Subcutaneous abdominal adipose tissue (tissue), 5 donors: ENCODE results near the gene S100A1.

Source experiments
- H3K27ac ChIP-seq: one replicate; pipeline ENCODE4 v1.7.0; 2013; ENCODE audit warnings: low read depth, mild to moderate bottlenecking, inconsistent platforms, low read length, moderate library complexity
- H3K27me3 ChIP-seq, 5 donors: one replicate each; pipeline ENCODE4 v1.7.0; 2013; ENCODE audit warnings: low read length in 5 of 5, inconsistent platforms in 1 of 5; ENCODE audit not compliant: control insufficient read depth in 5 of 5, insufficient read depth in 4 of 5
- H3K36me3 ChIP-seq, 5 donors: one replicate each; pipeline ENCODE4 v1.7.0; 2013; ENCODE audit warnings: low read length in 5 of 5; ENCODE audit not compliant: control insufficient read depth in 5 of 5, insufficient read depth in 5 of 5
- H3K4me1 ChIP-seq, 5 donors: one replicate each; pipeline ENCODE4 v1.7.0; 2013; ENCODE audit warnings: low read length in 5 of 5, mild to moderate bottlenecking in 3 of 5, moderate library complexity in 1 of 5; ENCODE audit not compliant: control insufficient read depth in 5 of 5, insufficient read depth in 5 of 5
- H3K4me3 ChIP-seq, 5 donors: one replicate each; pipeline ENCODE4 v1.7.0; 2013; ENCODE audit warnings: low read length in 5 of 5, low read depth in 1 of 5
- H3K9ac ChIP-seq, 5 donors: one replicate each; pipeline ENCODE4 v1.7.0; 2013; ENCODE audit warnings: low read length in 5 of 5, mild to moderate bottlenecking in 4 of 5, moderate library complexity in 3 of 5
- H3K9me3 ChIP-seq, 5 donors: one replicate each; pipeline ENCODE4 v1.7.0; 2013; ENCODE audit warnings: low read length in 5 of 5; ENCODE audit not compliant: control insufficient read depth in 5 of 5
- donor health status: healthy.
- donor health status: healthy.
- donor health status: healthy.
- donor health status: healthy.
- donor health status: healthy.

The S100A1 gene

GRCh38 chr1:153647346-153647714 lies 19.1 kb downstream of the S100A1 start:
- H3K36me3 ChIP-seq, result peaks cover 32 to 43% (median 34%) of the 10 kb centered on the region in 5 donors
- H3K4me3 ChIP-seq, result peak overlapping the region in 1 of 5 donors; percentile 13
- H3K27ac ChIP-seq, result peak overlapping the region; percentile 53
- H3K27me3 ChIP-seq, result no peaks in the 10 kb centered on the region
- H3K4me1 ChIP-seq, result peaks cover 3 to 61% (median 51%) of the 10 kb centered on the region in 5 donors
- H3K9me3 ChIP-seq, result no peaks in the 10 kb centered on the region
- H3K9ac ChIP-seq, result peak overlapping the region in 2 of 5 donors; percentile 10 to 23

DNA sequence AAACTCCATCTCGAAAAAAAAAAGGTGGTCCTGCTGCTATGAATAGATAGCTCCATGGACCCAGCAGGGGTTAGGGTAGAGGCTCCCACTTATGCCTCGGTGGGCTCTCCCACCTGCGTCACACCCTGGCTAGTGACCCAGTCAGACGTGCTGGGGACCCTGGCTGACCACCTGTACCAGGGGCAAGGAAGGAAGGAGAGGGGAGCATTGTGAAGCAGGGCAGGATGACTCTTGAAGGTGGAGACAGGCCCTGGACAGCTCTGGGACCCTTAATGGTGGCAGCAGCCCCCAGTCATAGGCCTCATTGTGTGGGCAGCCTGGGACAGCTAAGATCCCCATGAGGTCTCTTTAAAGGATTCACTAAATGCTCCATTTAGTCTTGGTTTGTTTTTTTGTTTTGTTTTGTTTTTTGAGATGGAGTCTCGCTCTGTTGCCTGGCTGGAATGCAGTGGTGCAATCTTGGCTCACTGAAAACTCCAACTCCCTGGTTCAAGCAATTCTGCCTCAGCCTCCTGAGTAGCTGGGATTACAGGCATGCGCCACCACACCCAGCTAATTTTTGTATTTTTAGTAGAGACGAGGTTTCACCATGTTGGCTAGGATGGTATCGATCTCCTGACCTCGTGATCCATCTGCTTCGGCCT lies 19.9 kb downstream of the S100A1 start:
- no peak overlapping the region for H3K4me3 ChIP-seq
- no peaks in the 10 kb centered on the region for H3K27me3 ChIP-seq
- no peak overlapping the region for H3K9ac ChIP-seq
- H3K27ac ChIP-seq, result no peak overlapping the region
- no peaks in the 10 kb centered on the region for H3K9me3 ChIP-seq
- peaks cover 3 to 65% (median 58%) of the 10 kb centered on the region in 5 donors for H3K4me1 ChIP-seq
- peaks cover 24 to 35% (median 26%) of the 10 kb centered on the region in 5 donors for H3K36me3 ChIP-seq

DNA sequence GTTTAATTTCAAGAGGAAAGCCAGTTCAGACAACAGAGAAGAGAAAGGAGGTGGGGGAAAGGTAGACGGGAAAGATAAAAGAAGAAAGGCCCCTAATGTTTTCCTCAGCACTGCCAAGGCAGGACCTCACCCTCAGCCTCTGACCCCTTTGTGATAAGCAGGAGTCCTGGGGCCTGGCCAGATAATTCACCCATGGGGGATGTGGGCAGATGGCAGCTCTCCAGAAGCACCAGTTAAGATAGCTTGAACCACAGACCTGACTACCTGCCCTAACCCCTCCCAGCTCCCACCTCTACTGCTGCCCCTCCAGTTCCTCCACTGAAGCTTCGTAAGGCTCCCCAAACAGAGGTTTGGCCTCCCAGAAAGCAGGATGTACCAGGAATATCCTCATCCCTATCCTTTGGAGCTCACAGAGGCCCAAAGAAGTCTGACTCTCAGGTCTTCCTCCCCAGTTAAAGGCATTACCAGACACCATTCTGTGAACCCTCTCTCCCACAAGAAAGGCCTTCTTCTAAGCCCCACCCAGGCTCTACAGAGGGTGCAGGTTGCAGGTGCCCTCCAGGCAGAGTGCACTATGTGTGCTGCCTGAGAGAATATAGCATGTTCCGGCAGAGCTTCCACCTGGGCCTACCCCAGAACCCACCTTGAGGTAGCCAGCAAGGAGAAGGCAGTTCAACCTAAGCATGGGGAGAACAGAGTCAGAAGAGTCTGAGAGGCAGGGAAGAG lies 21.1 kb downstream of the S100A1 start:
- Histone ChIP-seq H3K27ac (peak overlapping the region; percentile 60), H3K9me3 (no peaks in the 10 kb centered on the region), H3K36me3 (peaks cover 13 to 23% (median 18%) of the 10 kb centered on the region in 5 donors), H3K9ac (peak overlapping the region in 1 of 5 donors; percentile 16), H3K27me3 (no peaks in the 10 kb centered on the region), H3K4me3 (no peak overlapping the region), H3K4me1 (peaks cover 3 to 57% (median 51%) of the 10 kb centered on the region in 5 donors)

GRCh38 chr1:153649863-153650235 lies 21.6 kb downstream of the S100A1 start:
- H3K27ac ChIP-seq, result peak overlapping the region; percentile 60

DNA sequence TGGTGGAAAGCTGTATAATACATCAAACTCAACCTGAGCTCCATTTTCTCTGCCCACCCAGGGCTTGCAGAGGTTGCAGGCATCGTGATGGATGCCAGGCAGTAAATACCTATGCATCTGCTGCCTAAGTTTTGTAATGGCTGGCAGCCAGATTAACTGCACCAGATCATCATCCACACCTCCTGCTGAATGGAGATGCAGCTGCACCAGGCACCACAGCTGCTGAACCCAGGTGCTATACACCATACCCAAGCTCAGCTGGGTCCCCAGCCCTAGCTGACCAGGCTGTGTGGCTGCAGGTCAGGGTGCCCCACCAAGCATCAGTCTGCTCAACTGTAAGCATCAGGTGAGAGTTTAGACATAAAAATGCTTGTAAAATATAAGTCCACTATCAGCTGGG lies 23.5 kb downstream of the S100A1 start:
- Histone ChIP-seq H3K9ac (no peak overlapping the region), H3K36me3 (no peaks in the 10 kb centered on the region), H3K4me1 (peaks cover 3 to 46% (median 38%) of the 10 kb centered on the region in 5 donors), H3K27me3 (no peaks in the 10 kb centered on the region), H3K9me3 (no peaks in the 10 kb centered on the region), H3K4me3 (no peak overlapping the region), H3K27ac (no peak overlapping the region)

More at GRCh38 chr1:153649863-153650235, 21.6 kb downstream of the S100A1 start:
- Histone ChIP-seq H3K9ac (no peak overlapping the region), H3K4me3 (no peak overlapping the region), H3K4me1 (peaks cover 3 to 55% (median 50%) of the 10 kb centered on the region in 5 donors), H3K36me3 (peaks cover 10 to 18% (median 13%) of the 10 kb centered on the region in 5 donors), H3K27me3 (no peaks in the 10 kb centered on the region), H3K9me3 (no peaks in the 10 kb centered on the region)

- peak overlapping the region in 2 of 5 donors; percentile 62 to 68 for H3K9ac ChIP-seq
- no peaks in the 10 kb centered on the region for H3K9me3 ChIP-seq
- H3K27ac ChIP-seq, result peak overlapping the region; percentile 79
- no peaks in the 10 kb centered on the region for H3K36me3 ChIP-seq
- H3K4me1 ChIP-seq, result peaks cover 3 to 36% (median 26%) of the 10 kb centered on the region in 5 donors
- H3K4me3 ChIP-seq, result peak overlapping the region in 2 of 5 donors; percentile 29
- H3K27me3 ChIP-seq, result no peaks in the 10 kb centered on the region
These were observed 24.7 kb downstream of the S100A1 start for GRCh38 chr1:153652805-153653500.

GRCh38 chr1:153655333-153655732 lies 27.1 kb downstream of the S100A1 start:
- no peaks in the 10 kb centered on the region for H3K36me3 ChIP-seq
- no peaks in the 10 kb centered on the region for H3K27me3 ChIP-seq
- no peak overlapping the region for H3K4me3 ChIP-seq
- H3K9me3 ChIP-seq, result no peaks in the 10 kb centered on the region
- no peak overlapping the region for H3K27ac ChIP-seq
- H3K9ac ChIP-seq, result no peak overlapping the region
- H3K4me1 ChIP-seq, result peaks cover 5 to 37% (median 22%) of the 10 kb centered on the region in 5 donors

- peaks cover 21 to 31% (median 26%) of the 10 kb centered on the region in 5 donors for H3K36me3 ChIP-seq
- peak within 1 kb of the TSS; percentile 83 to 94 (median 90) for H3K9ac ChIP-seq
- peak within 1 kb of the TSS; percentile 90 for H3K27ac ChIP-seq
- H3K4me1 ChIP-seq, result peaks cover 5 to 20% (median 12%) of the 10 kb centered on the region in 5 donors
- H3K4me3 ChIP-seq, result peak within 1 kb of the TSS; percentile 77 to 92 (median 85)
- H3K9me3 ChIP-seq, result no peaks in the 10 kb centered on the region
- H3K27me3 ChIP-seq, result no peaks in the 10 kb centered on the region
These were observed 30.4 kb downstream of the S100A1 start, which contains the start of gene SNAPIN for GRCh38 chr1:153658400-153659174. TSS of gene SNAPIN (plus strand) at chr1:153658703. CDS start at chr1:153658744, 41 bp downstream.

- Histone ChIP-seq H3K4me3 (peak overlapping the region; percentile 77 to 92 (median 85)), H3K4me1 (peaks cover 5 to 19% (median 12%) of the 10 kb centered on the region in 5 donors), H3K36me3 (peaks cover 27 to 37% (median 31%) of the 10 kb centered on the region in 5 donors), H3K27ac (peak overlapping the region; percentile 90), H3K9me3 (no peaks in the 10 kb centered on the region), H3K27me3 (no peaks in the 10 kb centered on the region), H3K9ac (peak overlapping the region; percentile 83 to 94 (median 90))
These were observed 30.9 kb downstream of the S100A1 start for GRCh38 chr1:153659175-153659534.
